ENCODE measurements around the gene LSM3. TPM values are rescaled to one million over a fixed set of nuclear protein-coding genes. Genes with fewer than 3 reads are reported as not detected.

The LSM3 gene
- total and polyA plus RNA-seq, 9 of the 15 experiments (the other 6 are each of a cell fraction or from before 2014, with no cell fraction given): 33.8 to 203 (median 61.2) TPM

DNA sequence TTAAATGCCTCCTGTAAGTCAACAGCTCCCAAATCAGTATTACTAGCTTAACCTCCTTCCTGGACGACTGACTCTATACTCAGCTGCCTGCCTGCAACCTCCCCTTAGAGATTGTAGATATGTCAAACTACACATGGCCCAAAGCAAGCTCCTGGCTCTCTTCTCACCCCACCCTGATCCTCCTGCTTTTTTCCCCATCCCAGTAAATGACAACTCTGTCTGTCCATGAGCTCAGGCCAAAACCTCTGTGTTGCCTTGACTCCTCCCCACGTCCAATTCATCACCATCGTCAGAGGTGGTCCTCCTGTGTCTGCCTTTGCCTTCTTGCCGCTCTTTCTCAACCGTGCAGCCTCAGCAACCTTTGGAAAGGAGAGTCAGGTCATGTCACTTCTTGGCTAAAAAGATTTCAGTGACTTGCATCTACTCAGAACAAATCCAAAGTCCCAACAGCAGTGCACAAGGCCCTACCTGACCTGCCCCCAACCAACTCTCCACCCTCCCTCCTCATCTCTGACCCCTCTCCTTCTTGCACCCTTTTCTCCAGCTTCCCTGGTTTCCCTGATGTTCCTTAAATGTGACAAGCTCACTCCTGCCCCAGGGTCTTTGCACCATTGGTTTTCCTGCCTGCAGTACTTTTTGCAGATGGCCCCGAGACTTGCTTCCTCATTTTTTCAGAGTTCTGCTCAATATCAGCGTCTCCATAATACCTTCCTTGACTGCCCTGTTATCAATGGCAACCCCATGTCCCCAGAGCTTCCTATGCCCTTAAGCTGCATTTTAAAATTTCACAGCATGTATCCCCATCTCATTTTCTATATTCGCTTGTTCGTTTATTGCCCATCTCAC lies 52.8 kb downstream of the LSM3 start (continued):
- no peak for TF ChIP-seq MCM7 (IDR thresholded peaks at IDR 0.05)
- TF ChIP-seq CCAR2 (IDR thresholded peaks at IDR 0.05; ENCODE audit: low read depth, low read length): no peak
- no peak for TF ChIP-seq ZNF764 (CRISPR knock-in tag; IDR thresholded peaks at IDR 0.05; ENCODE audit: low read depth)
- TF ChIP-seq IFI16 (CRISPR knock-in tag; IDR thresholded peaks at IDR 0.05): no peak
- no peak for TF ChIP-seq ATF7 (IDR thresholded peaks at IDR 0.05)
- TF ChIP-seq LCOR (CRISPR knock-in tag; IDR thresholded peaks at IDR 0.05): no peak
- TF ChIP-seq, protein P1, sequence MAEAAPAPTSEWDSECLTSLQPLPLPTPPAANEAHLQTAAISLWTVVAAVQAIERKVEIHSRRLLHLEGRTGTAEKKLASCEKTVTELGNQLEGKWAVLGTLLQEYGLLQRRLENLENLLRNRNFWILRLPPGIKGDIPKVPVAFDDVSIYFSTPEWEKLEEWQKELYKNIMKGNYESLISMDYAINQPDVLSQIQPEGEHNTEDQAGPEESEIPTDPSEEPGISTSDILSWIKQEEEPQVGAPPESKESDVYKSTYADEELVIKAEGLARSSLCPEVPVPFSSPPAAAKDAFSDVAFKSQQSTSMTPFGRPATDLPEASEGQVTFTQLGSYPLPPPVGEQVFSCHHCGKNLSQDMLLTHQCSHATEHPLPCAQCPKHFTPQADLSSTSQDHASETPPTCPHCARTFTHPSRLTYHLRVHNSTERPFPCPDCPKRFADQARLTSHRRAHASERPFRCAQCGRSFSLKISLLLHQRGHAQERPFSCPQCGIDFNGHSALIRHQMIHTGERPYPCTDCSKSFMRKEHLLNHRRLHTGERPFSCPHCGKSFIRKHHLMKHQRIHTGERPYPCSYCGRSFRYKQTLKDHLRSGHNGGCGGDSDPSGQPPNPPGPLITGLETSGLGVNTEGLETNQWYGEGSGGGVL (CRISPR knock-in tag; IDR thresholded peaks at IDR 0.05): no peak
- TF ChIP-seq, protein P2, sequence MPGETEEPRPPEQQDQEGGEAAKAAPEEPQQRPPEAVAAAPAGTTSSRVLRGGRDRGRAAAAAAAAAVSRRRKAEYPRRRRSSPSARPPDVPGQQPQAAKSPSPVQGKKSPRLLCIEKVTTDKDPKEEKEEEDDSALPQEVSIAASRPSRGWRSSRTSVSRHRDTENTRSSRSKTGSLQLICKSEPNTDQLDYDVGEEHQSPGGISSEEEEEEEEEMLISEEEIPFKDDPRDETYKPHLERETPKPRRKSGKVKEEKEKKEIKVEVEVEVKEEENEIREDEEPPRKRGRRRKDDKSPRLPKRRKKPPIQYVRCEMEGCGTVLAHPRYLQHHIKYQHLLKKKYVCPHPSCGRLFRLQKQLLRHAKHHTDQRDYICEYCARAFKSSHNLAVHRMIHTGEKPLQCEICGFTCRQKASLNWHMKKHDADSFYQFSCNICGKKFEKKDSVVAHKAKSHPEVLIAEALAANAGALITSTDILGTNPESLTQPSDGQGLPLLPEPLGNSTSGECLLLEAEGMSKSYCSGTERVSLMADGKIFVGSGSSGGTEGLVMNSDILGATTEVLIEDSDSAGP (CRISPR knock-in tag; IDR thresholded peaks at IDR 0.05): 0 out of 2 replicates have a peak, but pooled peaks have one; percentile 51
- TF ChIP-seq ZFPM2 (CRISPR knock-in tag; IDR thresholded peaks at IDR 0.05): no peak
- TF ChIP-seq FOSL1 (tag; conservative IDR thresholded peaks at IDR 0.05): 0 out of 2 replicates have a peak, but pooled peaks have one; percentile 13
- no peak for TF ChIP-seq YY1 (IDR thresholded peaks at IDR 0.05; ENCODE audit: borderline replicate concordance in 1 of 3, control insufficient read depth in 1 of 3, extremely low read depth in 1 of 3, insufficient read depth in 3 of 3, insufficient read length in 1 of 3, insufficient replicate concordance in 2 of 3, low read depth in 1 of 3, low read length in 2 of 3)
- TF ChIP-seq MTA3 (IDR thresholded peaks at IDR 0.05; ENCODE audit: borderline replicate concordance): no peak; the same call in 1 of the 2 replicates
- TF ChIP-seq, protein P3, sequence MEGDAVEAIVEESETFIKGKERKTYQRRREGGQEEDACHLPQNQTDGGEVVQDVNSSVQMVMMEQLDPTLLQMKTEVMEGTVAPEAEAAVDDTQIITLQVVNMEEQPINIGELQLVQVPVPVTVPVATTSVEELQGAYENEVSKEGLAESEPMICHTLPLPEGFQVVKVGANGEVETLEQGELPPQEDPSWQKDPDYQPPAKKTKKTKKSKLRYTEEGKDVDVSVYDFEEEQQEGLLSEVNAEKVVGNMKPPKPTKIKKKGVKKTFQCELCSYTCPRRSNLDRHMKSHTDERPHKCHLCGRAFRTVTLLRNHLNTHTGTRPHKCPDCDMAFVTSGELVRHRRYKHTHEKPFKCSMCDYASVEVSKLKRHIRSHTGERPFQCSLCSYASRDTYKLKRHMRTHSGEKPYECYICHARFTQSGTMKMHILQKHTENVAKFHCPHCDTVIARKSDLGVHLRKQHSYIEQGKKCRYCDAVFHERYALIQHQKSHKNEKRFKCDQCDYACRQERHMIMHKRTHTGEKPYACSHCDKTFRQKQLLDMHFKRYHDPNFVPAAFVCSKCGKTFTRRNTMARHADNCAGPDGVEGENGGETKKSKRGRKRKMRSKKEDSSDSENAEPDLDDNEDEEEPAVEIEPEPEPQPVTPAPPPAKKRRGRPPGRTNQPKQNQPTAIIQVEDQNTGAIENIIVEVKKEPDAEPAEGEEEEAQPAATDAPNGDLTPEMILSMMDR (IDR thresholded peaks at IDR 0.05 in 2 of 3, conservative IDR thresholded peaks at IDR 0.05 in 1 of 3; ENCODE audit: insufficient read depth in 2 of 3, low read depth in 1 of 3, low read length in 3 of 3): no peak
- peak; percentile 82 for TF ChIP-seq RBM25 (IDR thresholded peaks at IDR 0.05; ENCODE audit: low read depth, low read length, severe bottlenecking)
- no peak for TF ChIP-seq JUND (IDR thresholded peaks at IDR 0.05; ENCODE audit: borderline replicate concordance, low read depth, low read length)
- peak; percentile 29; the same call in 1 of the 3 replicates for TF ChIP-seq JUND (tag; IDR thresholded peaks at IDR 0.05; ENCODE audit: borderline replicate concordance, low read depth, low read length)

All from K562 (cell line).